Fibroblast of lung (primary cell): ENCODE measurements around the gene ASXL1. TPM values are rescaled to one million over a fixed set of nuclear protein-coding genes. Genes with fewer than 3 reads are reported as not detected.

Source experiments
- DNase-seq, 2 donors: peaks; one replicate each; pipeline versions ENCODE4 v3.0.0 to v3.0.0-alpha.2; 2010; ENCODE audit warnings: low read depth in 2 of 2
- H2AFZ ChIP-seq: 2 replicates; pipeline ENCODE4 v1.5.1; 2012; ENCODE audit warnings: low read length, control low read depth, inconsistent platforms
- H3K27ac ChIP-seq: 2 replicates; pipeline ENCODE4 v1.5.1; 2011; ENCODE audit warnings: low read length, control low read depth; ENCODE audit not compliant: insufficient read depth
- H3K27me3 ChIP-seq: 2 replicates; pipeline ENCODE4 v1.5.1; 2011; ENCODE audit warnings: mild to moderate bottlenecking, low read length; ENCODE audit not compliant: control insufficient read depth, insufficient read depth
- H3K36me3 ChIP-seq: 2 replicates; pipeline ENCODE4 v1.5.1; 2011; ENCODE audit warnings: low read length; ENCODE audit not compliant: control insufficient read depth, insufficient read depth
- H3K4me1 ChIP-seq: 2 replicates; pipeline ENCODE4 v1.5.1; 2011; ENCODE audit warnings: low read length; ENCODE audit not compliant: control insufficient read depth, insufficient read depth; ENCODE audit errors: extremely low read depth
- H3K4me2 ChIP-seq: 2 replicates; pipeline ENCODE4 v1.5.1; 2011; ENCODE audit warnings: low read length, control low read depth; ENCODE audit not compliant: insufficient read depth; ENCODE audit errors: extremely low read depth
- H3K4me3 ChIP-seq, 4 experiments: fragments of 200-600 bp in 1 of 4; sonication (generic) in 1 of 4; replicated peaks in 1 of 4; 2 replicates each; pipeline ENCODE4 v1.5.1; 2011 to 2016; ENCODE audit warnings: low read length in 4 of 4, low read depth in 3 of 4, mild to moderate bottlenecking in 3 of 4, control low read depth in 2 of 4, inconsistent platforms in 1 of 4, mixed read lengths in 1 of 4; ENCODE audit not compliant: insufficient read depth in 1 of 4; ENCODE audit errors: control extremely low read depth in 1 of 4
- H3K79me2 ChIP-seq: 2 replicates; pipeline ENCODE4 v1.5.1; 2012; ENCODE audit warnings: mild to moderate bottlenecking, low read length, inconsistent platforms; ENCODE audit not compliant: control insufficient read depth, insufficient read depth
- H3K9ac ChIP-seq: 2 replicates; pipeline ENCODE4 v1.5.1; 2011; ENCODE audit warnings: mild to moderate bottlenecking, low read length, control low read depth; ENCODE audit not compliant: insufficient read depth
- H3K9me3 ChIP-seq: 2 replicates; pipeline ENCODE4 v1.5.1; 2012; ENCODE audit warnings: low read depth, low read length; ENCODE audit not compliant: control insufficient read depth, insufficient read depth
- H4K20me1 ChIP-seq: 2 replicates; pipeline ENCODE4 v1.5.1; 2011; ENCODE audit warnings: low read length; ENCODE audit not compliant: control insufficient read depth, insufficient read depth; ENCODE audit errors: extremely low read depth
- CTCF ChIP-seq, 2 donors: IDR thresholded peaks in 1 of 2; conservative IDR thresholded peaks in 1 of 2; 1 replicate in 1 of 2; 2 replicates in 1 of 2; pipeline ENCODE4 v1.5.1; 2011 to 2012; ENCODE audit warnings: low read length in 2 of 2, control low read depth in 1 of 2, inconsistent platforms in 1 of 2, low read depth in 1 of 2, mild to moderate bottlenecking in 1 of 2
- EZH2 ChIP-seq: IDR thresholded peaks from 2 replicates; pipeline ENCODE4 v1.5.1; 2012; ENCODE audit warnings: low read length, control low read depth, mild to moderate bottlenecking; ENCODE audit errors: missing control alignments
- polyA plus RNA-seq, 2 donors: library from polyadenylated mRNA; depleted of rRNA in 1 of 2; stranded (reverse) in 1 of 2; unstranded in 1 of 2; fragments of >200 nt; gene quantifications; 2 replicates each; pipeline ENCODE4 v1.2.1, GENCODE V29; 2011 to 2012; ENCODE audit warnings: missing spikeins in 1 of 2
- total RNA-seq: library from RNA; depleted of rRNA; stranded (reverse); fragments of >200 nt; gene quantifications from 2 replicates; pipeline ENCODE4 v1.2.1, GENCODE V29; 2014

The ASXL1 gene
- total and polyA plus RNA-seq, 2 donors (not counting 1 experiment from before 2014, with no cell fraction given) = 38.0 to 41.1 TPM

- Histone ChIP-seq H2AFZ (no peak overlapping the region), H3K4me3 (peak overlapping the region; percentile 93 to 98 (median 96)), H3K9ac (peak overlapping the region; percentile 96), H3K36me3 (no peaks in the 10 kb centered on the region), H3K79me2 (peaks cover 52% of the 10 kb centered on the region), H3K4me1 (peaks cover 26% of the 10 kb centered on the region), H3K27me3 (no peaks in the 10 kb centered on the region), H3K9me3 (no peaks in the 10 kb centered on the region), H3K4me2 (peak overlapping the region; percentile 81), H4K20me1 (no peaks in the 10 kb centered on the region), H3K27ac (peak overlapping the region; percentile 92)
- TF ChIP-seq CTCF (conservative IDR thresholded peaks at IDR 0.05 in 1 of 2, IDR thresholded peaks at IDR 0.05 in 1 of 2; ENCODE audit: low read depth in 1 of 2, low read length in 2 of 2) (no peak), EZH2 (no peak)
- DNase-seq = peak; percentile 59 to 65
These were observed 927 bp downstream of the ASXL1 start for GRCh38 chr20:32358883-32359632.

GRCh38 chr20:32359633-32360332 is 1.7 kb downstream of the ASXL1 start:
- peak overlapping the region; percentile 92 for H3K27ac ChIP-seq
- H4K20me1 ChIP-seq = no peaks in the 10 kb centered on the region
- H3K79me2 ChIP-seq = peaks cover 60% of the 10 kb centered on the region
- peak; percentile 24 to 25 for DNase-seq
- H3K27me3 ChIP-seq = no peaks in the 10 kb centered on the region
- no peak for TF ChIP-seq EZH2
- TF ChIP-seq CTCF (conservative IDR thresholded peaks at IDR 0.05 in 1 of 2, IDR thresholded peaks at IDR 0.05 in 1 of 2; ENCODE audit: low read depth in 1 of 2, low read length in 2 of 2) = no peak
- H3K4me1 ChIP-seq = peaks cover 20% of the 10 kb centered on the region
- H3K4me2 ChIP-seq = peak overlapping the region; percentile 81
- no peaks in the 10 kb centered on the region for H3K36me3 ChIP-seq
- H3K4me3 ChIP-seq = peak overlapping the region; percentile 93 to 98 (median 96)
- peak overlapping the region; percentile 96 for H3K9ac ChIP-seq
- H3K9me3 ChIP-seq = no peaks in the 10 kb centered on the region
- no peak overlapping the region for H2AFZ ChIP-seq

GRCh38 chr20:32360333-32360634 is 2.2 kb downstream of the ASXL1 start:
- H3K27me3 ChIP-seq = no peaks in the 10 kb centered on the region
- no peaks in the 10 kb centered on the region for H3K9me3 ChIP-seq
- peak overlapping the region; percentile 81 for H3K4me2 ChIP-seq
- peaks cover 20% of the 10 kb centered on the region for H3K4me1 ChIP-seq
- H2AFZ ChIP-seq = no peak overlapping the region
- H3K4me3 ChIP-seq = peak overlapping the region; percentile 93 to 98 (median 96)
- no peaks in the 10 kb centered on the region for H3K36me3 ChIP-seq
- no peak for TF ChIP-seq CTCF (conservative IDR thresholded peaks at IDR 0.05 in 1 of 2, IDR thresholded peaks at IDR 0.05 in 1 of 2; ENCODE audit: low read depth in 1 of 2, low read length in 2 of 2)
- no peak for TF ChIP-seq EZH2
- DNase-seq = no peak
- H3K9ac ChIP-seq = no peak overlapping the region
- peaks cover 65% of the 10 kb centered on the region for H3K79me2 ChIP-seq
- H3K27ac ChIP-seq = peak overlapping the region; percentile 92
- H4K20me1 ChIP-seq = no peaks in the 10 kb centered on the region
